Subcutaneous adipose tissue (tissue), 4 donors: ENCODE data around the gene CABP7. TPM values are rescaled to one million over a fixed set of nuclear protein-coding genes. Genes with fewer than 3 reads are reported as not detected.

Experiments
- total RNA-seq, 4 donors: library from RNA; depleted of rRNA; stranded (reverse); fragments of >200 nt; gene quantifications; one replicate each; pipeline ENCODE4 v1.1.0, GENCODE V29; 2016
- TF ChIP-seq, protein P1 (sequence below): fragments of 450-650 bp; IDR thresholded peaks from one replicate; pipeline ENCODE4 v1.5.1; 2016; ENCODE audit warnings: low read depth, mild to moderate bottlenecking, control low read depth, antibody characterized with exemption, moderate library complexity

The CABP7 gene
- not detected for total RNA-seq

DNA sequence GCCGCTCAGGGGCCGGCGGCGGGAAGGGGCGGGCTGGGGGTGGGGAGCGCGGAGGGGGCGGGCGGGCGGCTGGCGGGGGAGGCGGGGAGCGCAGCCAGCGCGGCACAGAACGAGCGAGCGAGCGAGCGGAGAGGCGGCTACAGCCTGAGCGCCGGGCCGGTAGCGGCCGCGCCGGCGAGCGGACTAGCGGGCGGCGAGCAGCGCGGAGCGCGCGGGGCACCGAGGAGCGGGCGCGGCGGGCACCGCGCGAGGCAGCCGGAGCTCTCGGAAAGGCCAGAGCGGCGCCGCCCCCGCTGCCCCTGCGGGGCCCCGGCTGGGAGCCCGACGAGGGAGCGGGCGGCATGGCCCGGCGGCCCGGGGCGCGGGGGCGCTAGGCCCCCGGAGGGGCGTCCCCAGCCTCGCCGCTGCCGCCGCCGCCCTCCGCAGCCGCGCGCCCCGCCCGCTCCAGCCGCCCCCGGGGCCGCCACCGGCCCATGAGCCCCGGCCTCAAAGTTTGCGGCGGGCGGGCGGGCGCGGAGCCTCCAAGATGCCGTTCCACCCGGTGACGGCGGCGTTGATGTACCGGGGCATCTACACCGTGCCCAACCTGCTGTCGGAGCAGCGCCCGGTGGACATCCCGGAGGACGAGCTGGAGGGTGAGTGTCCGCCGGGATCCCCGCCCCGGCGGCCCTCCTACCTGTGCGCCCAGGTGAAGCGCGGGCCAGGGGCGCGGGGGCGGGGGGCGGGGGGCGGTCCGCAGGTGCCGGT lies at the start of gene CABP7:
TSS of gene CABP7 (plus strand) at position 105 of the 747 bp plus-strand sequence. CDS start at position 527, 422 bp downstream.
- TF ChIP-seq, protein P1, sequence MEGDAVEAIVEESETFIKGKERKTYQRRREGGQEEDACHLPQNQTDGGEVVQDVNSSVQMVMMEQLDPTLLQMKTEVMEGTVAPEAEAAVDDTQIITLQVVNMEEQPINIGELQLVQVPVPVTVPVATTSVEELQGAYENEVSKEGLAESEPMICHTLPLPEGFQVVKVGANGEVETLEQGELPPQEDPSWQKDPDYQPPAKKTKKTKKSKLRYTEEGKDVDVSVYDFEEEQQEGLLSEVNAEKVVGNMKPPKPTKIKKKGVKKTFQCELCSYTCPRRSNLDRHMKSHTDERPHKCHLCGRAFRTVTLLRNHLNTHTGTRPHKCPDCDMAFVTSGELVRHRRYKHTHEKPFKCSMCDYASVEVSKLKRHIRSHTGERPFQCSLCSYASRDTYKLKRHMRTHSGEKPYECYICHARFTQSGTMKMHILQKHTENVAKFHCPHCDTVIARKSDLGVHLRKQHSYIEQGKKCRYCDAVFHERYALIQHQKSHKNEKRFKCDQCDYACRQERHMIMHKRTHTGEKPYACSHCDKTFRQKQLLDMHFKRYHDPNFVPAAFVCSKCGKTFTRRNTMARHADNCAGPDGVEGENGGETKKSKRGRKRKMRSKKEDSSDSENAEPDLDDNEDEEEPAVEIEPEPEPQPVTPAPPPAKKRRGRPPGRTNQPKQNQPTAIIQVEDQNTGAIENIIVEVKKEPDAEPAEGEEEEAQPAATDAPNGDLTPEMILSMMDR = no peak

DNA sequence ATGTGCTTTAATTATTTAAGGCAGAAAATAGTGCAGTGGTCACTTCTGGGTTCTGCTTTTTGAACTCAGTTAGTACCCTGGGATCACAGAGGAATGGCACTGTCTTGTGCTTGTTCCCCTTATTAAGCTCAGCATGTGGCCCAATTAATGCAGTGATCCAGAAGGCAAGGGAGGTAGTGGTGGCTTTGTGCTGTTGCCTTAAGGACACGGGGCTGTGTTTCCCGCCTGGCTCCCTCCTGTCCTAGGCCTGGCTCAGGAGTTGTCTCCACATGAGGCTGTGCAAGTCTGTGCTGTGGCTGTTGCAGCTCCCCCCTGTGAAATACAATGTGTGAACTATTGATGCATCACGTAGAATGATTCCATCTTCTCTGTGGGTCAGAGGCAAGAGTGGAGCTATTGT lies 49.2 kb upstream of the CABP7 start:
- TF ChIP-seq, protein P1 = no peak

DNA sequence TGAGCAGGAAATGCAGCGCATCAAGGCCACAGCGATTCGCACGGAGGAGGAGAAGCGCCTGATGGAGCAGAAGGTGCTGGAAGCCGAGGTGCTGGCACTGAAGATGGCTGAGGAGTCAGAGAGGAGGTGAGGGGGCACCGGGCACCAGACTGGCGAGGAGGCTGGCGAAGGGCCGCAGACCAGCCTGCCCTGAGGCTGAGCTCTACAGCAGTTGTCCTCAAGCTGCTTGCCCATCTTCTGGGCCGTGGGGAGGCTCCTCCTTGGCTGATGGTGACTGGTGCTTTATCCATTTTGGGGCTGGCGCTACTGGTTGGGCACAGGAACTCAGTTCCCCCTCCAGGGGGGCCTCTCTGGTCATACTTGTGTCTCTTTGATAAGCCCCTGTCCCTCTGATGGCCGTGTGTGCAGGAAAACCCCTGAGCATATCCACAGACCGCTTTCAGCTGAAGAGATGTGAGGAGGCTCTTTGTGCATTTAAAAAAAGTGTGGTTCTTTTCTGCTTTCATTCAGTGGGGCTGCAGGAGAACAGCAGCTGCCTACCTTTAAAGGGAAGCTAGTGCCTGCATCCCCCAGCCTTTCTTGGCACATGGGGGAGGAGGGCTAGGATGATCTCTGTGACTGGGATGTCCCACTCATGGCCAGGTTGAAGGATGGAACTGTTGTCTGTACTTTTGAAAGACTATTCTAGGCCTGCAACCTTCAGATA lies 46.3 kb upstream of the CABP7 start:
- TF ChIP-seq, protein P1 = no peak

DNA sequence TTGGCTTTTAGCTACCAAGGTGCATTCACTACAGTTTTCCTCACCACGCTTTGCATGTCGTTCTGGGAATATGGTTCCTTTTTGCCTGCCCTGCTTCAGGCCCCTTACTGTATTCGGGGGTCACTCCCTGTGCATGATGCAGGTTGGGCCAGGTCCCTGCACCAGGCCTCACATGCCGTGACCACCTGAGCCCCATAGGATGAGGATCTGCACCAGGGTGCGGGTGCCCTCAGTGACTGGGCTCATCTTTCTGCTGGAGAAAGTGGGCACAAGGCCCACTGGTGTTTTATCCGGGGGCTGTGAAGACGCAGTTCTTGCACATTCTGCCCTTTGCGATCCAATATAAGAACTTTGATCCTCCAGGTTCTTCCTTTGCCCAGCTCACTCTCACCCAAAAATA lies 45.7 kb upstream of the CABP7 start:
- TF ChIP-seq, protein P1 = no peak

DNA sequence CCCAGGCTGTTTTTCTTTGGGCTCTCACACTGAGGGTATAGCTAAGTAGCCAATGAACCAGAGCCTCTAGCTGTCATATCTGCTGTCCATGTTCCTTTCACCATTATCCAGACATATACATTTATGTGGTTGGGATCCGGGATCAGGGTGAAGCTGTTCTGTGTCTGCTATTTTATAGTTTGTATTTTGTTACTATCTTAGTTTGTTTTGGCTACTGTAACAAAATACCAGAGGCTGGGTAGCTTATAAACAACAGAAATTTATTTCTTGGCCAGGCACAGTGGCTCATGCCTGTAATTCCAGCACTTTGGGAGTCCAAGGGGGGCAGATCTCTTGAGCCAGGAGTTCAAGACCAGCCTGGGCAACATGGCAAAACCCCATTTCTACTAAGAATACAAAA lies 40.5 kb upstream of the CABP7 start:
- TF ChIP-seq, protein P1 = no peak

DNA sequence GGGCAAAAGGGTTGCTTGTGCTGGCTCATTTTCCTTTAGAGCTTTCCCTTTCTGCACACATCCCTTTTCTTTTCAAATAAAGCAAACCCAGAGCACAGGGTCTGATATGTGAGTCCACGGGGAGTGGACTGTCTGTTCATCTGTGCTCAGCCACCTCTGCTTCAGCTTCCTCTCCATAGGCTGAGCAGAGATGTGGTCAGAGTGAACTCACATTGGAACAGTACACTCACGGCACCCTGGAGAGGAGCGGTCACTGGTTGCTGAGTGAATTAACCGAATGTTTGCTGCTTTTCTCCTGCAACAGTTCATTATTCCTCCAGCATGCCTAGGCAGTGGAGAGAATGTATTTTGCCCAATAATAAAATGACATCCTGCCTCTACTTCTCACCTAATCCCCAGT lies 36.3 kb upstream of the CABP7 start:
- TF ChIP-seq, protein P1 = no peak

DNA sequence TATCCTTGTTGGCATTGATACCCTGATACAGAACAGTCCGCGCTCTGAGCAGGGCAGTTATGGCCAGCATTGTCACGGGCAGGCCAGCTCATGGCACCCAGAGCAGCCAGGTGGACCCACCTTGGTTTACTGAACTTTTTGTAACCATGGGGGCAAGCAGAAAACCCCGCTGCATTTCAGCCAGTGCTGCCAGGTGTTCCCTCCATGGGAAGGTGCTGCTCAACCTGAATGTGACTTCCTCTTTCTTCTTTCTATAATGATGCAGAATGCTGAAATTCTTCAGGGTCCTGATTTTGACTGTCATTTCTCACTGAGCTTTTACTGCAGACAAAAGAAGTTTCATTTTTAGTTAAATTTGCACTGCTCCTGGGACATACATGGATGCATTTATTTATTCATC lies 35.6 kb upstream of the CABP7 start:
- TF ChIP-seq, protein P1 = no peak
